OCI-LY3 (cell line): ENCODE measurements around the gene PCDH8.

Experiments
- CTCF ChIP-seq: fragments of 200-600, 300-600 bp; sonication (generic); IDR thresholded peaks from 2 replicates; pipeline ENCODE4 v1.5.1; 2014; ENCODE audit warnings: antibody characterized with exemption, low read length, low read depth
- EZH2phosphoT487 ChIP-seq: fragments of 200-600 bp; shearing (Covaris generic); IDR thresholded peaks from 2 replicates; pipeline ENCODE4 v1.6.1; 2018; ENCODE audit warnings: antibody characterized with exemption, mixed run types, low read depth

GRCh38 chr13:52848455-52849195 is at the start of gene PCDH8:
- TF ChIP-seq CTCF (no peak), EZH2phosphoT487 (no peak)
